ENCODE data around the gene C1QTNF2. TPM values are rescaled to one million over a fixed set of nuclear protein-coding genes. Genes with fewer than 3 reads are reported as not detected.

Gene C1QTNF2
- total RNA-seq, 1 donor from 2014 or later: not detected

GRCh38 chr5:160375701-160376100 is 5.3 kb upstream of the C1QTNF2 start:
- DNase-seq (ENCODE audit: low spot score) (no peak), ATAC-seq (no peak)

DNA sequence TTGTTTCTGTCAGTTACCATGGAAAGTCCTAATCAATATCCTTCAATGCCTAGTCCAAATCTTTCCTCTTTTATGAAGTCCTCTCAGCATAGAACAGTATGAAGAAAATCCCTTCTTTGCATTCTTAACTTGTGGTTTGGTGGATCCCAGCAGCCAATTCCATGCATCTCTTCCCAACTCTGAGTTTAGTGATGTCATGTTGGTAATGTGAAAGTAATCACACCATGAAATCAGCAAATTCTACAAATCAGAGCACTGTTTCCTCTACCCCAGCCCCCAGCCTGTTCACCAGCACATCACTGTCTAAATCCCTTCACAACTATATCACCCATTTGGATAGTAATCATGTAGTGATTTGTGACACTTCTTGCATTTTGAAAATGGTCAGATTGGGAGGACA is 4.7 kb upstream of the C1QTNF2 start:
- no peak for DNase-seq (ENCODE audit: low spot score)
- no peak for ATAC-seq

DNA sequence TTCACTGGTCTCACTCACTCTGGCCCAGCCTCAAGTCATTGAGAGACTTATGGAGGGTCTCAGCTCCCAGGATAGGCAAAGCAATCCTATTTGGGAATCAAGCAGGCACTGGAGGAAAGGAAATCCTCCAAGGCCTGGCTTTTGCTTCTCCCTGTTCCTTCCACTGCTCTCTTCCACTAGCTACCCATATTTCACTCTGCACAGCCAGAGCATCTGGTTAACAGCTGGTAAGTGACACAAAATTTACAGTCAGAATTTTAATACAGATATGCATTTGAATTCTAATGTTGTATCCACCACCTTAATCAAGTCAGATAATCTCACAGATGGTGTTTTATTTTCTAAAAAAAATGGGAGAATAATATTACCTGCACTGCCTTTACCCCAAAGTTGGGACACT is 868 bp upstream of the C1QTNF2 start:
- no peak for DNase-seq (ENCODE audit: low spot score)
- ATAC-seq: no peak

DNA sequence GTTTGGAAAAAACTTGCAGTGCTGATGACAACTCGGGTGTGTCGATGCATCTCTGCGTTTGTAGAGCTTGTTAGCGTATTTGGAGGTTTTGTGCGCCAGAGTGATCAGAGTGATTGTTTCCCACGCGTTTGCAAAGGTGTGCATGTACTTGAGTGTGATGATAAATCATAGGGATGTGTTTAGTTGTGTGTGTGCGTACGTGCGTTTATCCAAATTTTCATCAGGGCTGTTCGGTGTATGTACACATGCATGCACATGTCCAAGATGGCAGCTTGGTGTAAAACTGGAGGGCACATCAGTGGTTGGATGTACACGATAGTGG is 248 bp upstream of the C1QTNF2 start:
- no peak for ATAC-seq
- no peak for DNase-seq (ENCODE audit: low spot score)

DNA sequence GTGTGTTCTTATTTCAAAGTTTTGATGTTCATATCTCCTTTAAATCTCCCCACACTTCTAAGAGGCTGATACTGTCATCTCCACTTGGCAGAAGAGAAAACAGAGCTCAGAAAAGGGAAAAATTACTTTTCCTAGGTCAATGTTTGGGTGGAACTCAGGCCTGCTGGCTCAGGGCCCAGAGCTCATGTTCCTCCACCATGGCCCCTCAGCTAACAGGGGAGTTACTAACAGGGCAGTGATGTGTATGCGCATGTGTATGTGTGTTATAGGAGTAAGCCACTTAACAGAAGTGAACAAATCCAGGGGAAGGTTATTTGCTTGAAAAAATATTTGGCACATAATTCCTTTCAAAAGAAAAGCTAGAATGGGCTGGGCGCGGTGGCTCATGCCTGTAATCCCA is 2.5 kb downstream of the C1QTNF2 start:
- no peak for DNase-seq (ENCODE audit: low spot score)
- ATAC-seq: no peak

DNA sequence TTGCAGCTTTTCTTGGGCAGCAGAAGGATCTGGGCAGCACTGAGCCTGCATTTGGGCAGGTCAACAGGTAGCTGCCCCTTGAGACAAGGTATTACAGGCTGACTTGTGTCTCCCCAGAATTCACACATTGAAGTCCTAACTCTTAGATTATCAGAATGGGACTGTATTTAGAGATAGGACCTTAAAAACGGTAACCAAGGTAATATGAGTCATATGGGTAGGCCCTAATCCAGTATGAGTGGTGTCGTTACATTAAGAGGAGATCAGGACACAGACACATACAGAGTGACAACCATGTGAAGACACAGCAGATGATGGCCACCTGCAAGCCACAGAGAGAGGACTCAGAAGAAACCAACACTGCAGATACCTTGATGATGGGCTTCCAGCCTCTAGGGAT is 3.2 kb downstream of the C1QTNF2 start:
- DNase-seq (ENCODE audit: low spot score) (no peak), ATAC-seq (no peak)

GRCh38 chr5:160366230-160366629 is 4.2 kb downstream of the C1QTNF2 start:
- no peak for DNase-seq (ENCODE audit: low spot score)
- ATAC-seq: no peak

DNA sequence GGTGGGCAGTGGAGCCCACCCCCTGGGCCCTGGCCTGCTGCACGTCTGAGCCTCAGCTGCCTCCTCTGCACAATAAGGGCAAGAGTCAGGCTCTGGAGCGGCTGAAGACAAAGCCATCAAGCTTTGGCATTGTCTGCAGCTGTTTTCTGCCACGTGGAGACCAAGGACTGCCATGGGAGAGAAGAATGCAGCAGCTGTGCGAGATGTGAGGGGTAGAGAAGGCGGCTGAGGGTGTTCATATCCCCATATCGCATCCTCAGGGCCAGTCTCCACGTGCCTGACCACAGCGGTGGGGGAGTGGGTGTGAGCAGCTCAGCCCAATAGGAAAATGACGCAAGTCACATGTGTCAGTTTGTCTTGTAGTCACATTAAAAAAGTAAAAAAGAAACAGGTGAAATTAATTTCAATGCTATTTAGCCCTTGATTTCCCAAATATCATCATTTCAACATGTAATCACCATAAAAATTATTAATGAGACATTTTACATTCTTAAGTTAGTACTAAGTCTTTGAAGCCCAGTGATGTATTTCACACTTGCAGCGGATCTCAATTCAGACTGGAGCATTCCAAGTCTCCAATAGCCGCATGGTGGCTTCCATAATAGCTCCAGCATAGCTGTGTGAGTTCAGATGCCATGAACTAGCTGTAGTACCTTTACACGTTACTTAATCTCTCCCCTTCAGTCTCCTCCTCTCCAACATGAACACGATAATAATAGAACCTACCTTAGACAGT is 6.6 kb downstream of the C1QTNF2 start:
- DNase-seq (ENCODE audit: low spot score) (no peak), ATAC-seq (no peak)

GRCh38 chr5:160363211-160363610 is 7.2 kb downstream of the C1QTNF2 start:
- no peak for DNase-seq (ENCODE audit: low spot score)
- no peak for ATAC-seq

- ATAC-seq (no peak), DNase-seq (ENCODE audit: low spot score) (no peak)
Measured at GRCh38 chr5:160361624-160362228, 8.7 kb downstream of the C1QTNF2 start.

DNA sequence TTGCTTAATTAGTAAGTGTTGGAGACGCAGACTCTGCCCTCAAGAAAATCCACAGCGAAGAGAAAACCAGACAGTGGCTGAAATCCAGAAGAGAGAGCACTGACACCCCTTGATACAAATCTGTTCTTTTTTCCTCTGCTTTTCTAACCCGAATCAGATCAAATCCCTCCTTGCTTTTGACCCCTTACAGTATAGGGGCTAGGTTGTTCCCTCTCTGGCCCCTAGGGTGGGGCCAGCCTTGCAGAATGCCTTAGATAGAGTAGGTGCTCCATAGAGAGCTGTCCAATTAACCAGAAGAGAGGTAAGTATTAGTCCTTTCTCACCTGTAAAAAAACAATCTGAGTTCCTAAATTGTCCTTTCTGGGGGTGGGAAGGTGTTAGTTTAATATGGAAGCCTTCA is 10.1 kb downstream of the C1QTNF2 start:
- no peak for DNase-seq (ENCODE audit: low spot score)

GRCh38 chr5:160359816-160360215 is 10.6 kb downstream of the C1QTNF2 start:
- ATAC-seq (no peak), DNase-seq (ENCODE audit: low spot score) (peak; percentile 22)

More for the DNA sequence above, 10.1 kb downstream of the C1QTNF2 start:
- no peak for ATAC-seq

DNA sequence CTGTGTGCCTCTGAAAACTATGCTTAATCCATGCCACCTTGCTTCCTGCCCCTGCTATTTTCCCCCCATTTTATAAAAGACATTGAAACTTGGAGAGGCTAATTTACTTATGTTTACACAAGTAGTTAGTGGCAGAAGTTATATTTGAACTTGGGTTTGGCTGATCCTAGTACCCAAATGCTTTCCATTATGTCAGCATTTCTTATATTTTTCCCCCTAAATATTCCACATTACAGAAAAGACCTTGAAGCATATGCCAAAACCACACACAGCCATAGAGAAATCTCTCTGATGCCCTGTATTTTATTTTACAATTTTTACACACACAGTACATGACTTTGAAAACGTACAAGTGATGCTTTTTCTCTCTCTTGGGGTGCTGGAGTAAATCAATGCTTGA is 11.2 kb downstream of the C1QTNF2 start:
- ATAC-seq: no peak
- DNase-seq (ENCODE audit: low spot score): no peak

DNA sequence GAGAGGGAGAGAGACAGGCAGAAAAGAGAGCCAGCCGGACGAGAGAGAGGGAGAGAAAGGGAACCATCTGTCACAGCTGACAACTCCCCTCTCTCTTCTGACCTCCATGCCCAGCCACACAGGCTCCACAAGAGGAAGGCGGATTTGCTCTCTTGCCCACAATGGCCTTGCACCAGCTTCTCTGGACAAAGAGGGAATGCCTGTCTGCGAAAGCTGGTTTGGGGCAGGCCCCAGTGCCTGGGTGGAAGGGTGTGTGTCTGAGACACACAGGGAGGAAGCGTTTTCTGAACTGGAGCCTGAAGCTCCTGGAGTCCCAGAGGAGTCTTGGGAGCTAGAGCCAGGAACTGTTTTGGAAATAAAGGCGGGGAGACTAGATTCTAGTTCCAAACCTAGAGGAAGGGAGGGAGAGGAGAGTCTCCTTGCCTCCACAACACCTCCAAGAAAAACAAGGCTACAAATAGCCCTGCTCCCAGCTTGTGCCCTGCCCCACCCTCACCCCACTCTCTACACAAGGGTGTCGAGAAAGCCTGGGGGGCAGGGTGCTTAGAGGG is 12.5 kb downstream of the C1QTNF2 start:
- no peak for ATAC-seq

DNA sequence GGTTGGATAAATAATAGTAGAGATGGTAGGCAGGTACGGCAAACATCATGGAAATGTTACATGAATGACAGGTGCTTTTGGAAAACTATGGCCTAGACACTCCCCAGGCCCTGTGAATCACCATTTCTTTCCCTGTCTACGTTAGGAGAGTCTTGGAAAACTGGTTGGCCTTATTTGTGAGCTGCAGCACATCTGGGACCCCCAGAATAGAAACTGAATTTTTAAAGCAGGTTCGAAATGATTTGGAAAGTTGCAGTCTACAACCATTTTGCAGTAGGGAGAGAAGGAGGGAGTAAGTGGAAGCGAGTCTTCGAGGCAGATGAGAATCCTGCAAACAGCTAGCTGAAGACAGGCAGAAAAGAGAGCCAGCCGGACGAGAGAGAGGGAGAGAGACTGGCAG is 13.0 kb downstream of the C1QTNF2 start:
- ATAC-seq: no peak
- DNase-seq (ENCODE audit: low spot score): no peak

More for the DNA sequence above, 12.5 kb downstream of the C1QTNF2 start:
- no peak for DNase-seq (ENCODE audit: low spot score)

DNA sequence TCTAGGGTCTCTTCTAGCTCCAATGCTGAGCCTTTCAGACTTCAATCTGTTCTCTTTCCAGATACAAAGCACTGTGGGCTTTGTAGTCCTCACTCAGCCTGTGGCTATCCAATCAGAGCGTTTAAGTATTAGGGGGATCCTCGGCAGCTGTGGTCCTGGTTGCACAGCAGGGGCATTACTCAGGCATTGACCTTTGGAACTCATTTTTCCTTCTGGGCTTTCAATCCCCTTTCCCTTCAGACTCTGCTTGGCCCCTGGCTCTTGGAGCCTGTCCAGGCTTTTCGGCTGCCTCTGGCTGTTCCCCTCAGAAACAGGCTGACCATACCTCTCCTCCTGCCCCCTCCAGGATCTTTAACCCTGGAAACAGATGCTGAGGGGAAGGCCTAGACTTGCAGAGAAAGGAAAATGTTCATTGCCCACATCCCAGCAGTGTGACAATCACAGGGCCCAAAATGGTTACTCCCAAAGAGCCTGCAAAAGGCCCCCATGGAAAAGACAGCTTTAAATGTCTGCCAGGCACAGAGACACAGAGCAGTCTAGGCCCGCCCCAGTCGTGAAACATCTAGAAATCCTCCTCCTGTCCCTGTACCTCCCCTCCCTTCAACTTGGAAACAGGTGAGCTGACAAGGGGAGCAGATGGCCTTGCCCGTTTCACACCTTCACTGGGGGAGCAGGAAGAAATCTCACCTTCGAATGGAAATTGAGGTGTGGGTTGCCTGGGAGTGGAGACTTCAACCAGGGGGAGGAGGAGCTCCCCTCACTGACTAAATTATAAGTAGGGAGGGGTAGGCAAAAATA is 13.7 kb downstream of the C1QTNF2 start:
- ATAC-seq: no peak
- DNase-seq (ENCODE audit: low spot score): no peak

- no peak for DNase-seq (ENCODE audit: low spot score)
- ATAC-seq: no peak
Measured at GRCh38 chr5:160354666-160355065, 15.8 kb downstream of the C1QTNF2 start.

- ATAC-seq (no peak), DNase-seq (ENCODE audit: low spot score) (no peak)
Measured at GRCh38 chr5:160353379-160353778, 17.0 kb downstream of the C1QTNF2 start.

DNA sequence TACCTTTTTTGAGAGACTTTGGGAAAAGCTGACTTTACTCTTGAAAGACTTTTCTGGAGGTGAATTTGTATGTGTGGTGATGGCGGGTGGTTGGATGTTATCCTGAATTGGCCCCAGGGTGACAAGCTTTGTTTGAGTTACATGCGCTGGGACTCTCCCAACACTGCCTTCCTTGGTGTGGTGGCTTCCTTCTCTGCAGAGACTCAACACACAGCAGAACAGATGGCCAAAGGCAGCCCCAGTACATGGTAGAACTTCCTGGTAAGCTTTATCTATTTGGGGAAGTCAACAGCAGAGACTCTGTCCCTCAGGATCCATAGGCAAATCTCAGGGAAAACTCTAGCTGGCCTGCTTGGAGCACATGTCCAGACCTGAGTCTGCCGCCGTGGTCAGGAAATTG is 18.1 kb downstream of the C1QTNF2 start:
- DNase-seq (ENCODE audit: low spot score) (no peak), ATAC-seq (no peak)

DNA sequence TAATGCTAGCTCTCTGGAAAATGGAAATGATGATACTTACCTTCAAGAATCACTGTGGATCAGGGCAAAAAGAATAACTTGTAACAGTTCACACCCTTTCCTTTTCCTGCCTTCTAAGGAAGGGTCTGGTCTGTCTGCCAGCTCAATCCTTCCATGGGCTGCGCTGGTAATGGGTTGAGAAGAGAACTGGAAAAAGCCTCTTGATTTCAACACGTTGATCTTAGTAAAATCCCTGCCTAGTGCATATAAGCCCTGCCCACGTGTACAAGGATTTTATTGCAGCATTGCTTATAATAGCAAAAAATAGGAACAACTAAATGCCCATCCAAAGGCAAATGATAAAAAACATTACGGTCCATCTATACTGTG is 20.5 kb downstream of the C1QTNF2 start:
- no peak for ATAC-seq

DNA sequence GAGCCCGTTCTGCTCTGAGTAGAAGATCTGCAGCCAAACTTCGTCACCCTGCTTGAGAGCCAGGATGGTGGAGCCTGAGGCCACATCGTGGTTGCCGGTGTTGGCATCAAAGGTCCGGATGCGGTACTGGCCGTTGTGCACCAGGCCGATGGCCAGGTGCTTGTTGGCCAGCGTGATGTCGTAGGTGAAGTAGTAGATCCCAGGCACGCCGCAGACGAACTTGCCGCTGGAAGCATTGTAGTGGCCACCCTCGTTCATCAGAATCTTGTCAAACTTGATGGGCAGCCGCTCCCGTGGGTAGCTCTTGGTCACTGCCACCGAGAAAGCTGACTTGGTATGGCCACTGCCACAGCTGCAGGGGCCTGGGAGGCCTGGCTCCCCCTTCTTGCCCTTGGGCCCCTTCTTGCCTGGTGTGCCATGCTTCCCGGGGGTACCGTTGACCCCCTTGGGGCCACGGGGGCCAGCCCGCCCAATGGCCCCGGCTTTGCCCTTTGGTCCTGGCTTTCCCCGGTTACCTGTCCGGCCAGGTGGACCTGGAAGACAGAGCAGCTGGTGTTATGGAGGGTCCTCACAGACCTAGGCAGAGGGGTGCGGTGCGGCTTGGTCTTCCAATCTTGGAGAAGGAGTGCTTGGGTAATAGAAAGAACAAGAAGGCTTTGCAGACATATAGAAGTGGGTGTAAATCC is 21.0 kb downstream of the C1QTNF2 start:
- no peak for ATAC-seq
- no peak for DNase-seq (ENCODE audit: low spot score)

More for the DNA sequence above, 20.5 kb downstream of the C1QTNF2 start:
- DNase-seq (ENCODE audit: low spot score): no peak

Data from left lobe of liver (tissue), 2 donors.